K562 (cell line): ENCODE measurements around the gene KIF17. TPM values are rescaled to one million over a fixed set of nuclear protein-coding genes. Genes with fewer than 3 reads are reported as not detected.

ENCODE experiments used
- ATAC-seq: fragments of 200-7000 bp; cut with Tn5 transposase; 3 replicates; pipeline ENCODE4 v1.9.1; 2020; ENCODE audit warnings: moderate library complexity
- BruUV-seq: library from RNA; stranded (reverse); fragments of 400-500 nt; replicated peaks from 2 replicates; lab custom pipeline; 2021; lab: Mats Ljungman, UMichigan
- CTCF ChIA-PET: fragments of 300-600 bp; formaldehyde crosslinking; extraction: SDS; loops from one replicate; lab custom pipeline; 2021; ENCODE audit warnings: low intra/inter-chr PET ratio; lab: Yijun Ruan, JAX
- POLR2A ChIA-PET: fragments of 300-600, 350-650 bp; sonication (Branson Sonifier 250); formaldehyde crosslinking; extraction: SDS; loops from one replicate; lab custom pipeline; 2021; ENCODE audit warnings: antibody characterized with exemption, inconsistent platforms; lab: Yijun Ruan, JAX
- DNase-seq, 4 experiments: peaks; one replicate each; pipeline versions ENCODE4 v3.0.0 to v3.0.0-alpha.2; 2011 to 2018; ENCODE audit warnings: low spot score in 3 of 4, mixed read lengths in 3 of 4; ENCODE audit errors: extremely low read depth in 1 of 4
- FAIRE-seq: peaks from 2 replicates; lab custom pipeline; 2011; peaks lifted over from hg19 to GRCh38; lab: Jason Lieb, UNC
- H2AFZ ChIP-seq: 2 replicates; pipeline ENCODE4 v1.6.0; 2011; ENCODE audit warnings: low read depth, low read length, control low read depth, inconsistent platforms
- H3K27ac ChIP-seq: fragments of 200-600 bp; 3 replicates; pipeline ENCODE4 v1.8.0; 2011; ENCODE audit warnings: low read depth, mild to moderate bottlenecking, control low read depth, inconsistent platforms, low read length, moderate library complexity, mixed read lengths; ENCODE audit errors: extremely low read depth
- H3K27me3 ChIP-seq, 2 experiments: fragments of 300-600 bp in 1 of 2; 2 replicates in 1 of 2; 3 replicates in 1 of 2; pipeline versions ENCODE4 v1.6.0 to v1.8.0; 2011; ENCODE audit warnings: inconsistent platforms in 2 of 2, low read length in 2 of 2, mild to moderate bottlenecking in 1 of 2, mixed read lengths in 1 of 2, moderate library complexity in 1 of 2; ENCODE audit not compliant: control insufficient read depth in 2 of 2, insufficient read depth in 2 of 2
- H3K36me3 ChIP-seq: fragments of 300-600 bp; 3 replicates; pipeline ENCODE4 v1.8.0; 2011; ENCODE audit warnings: mild to moderate bottlenecking, low read length, inconsistent platforms; ENCODE audit not compliant: control insufficient read depth, insufficient read depth
- H3K4me1 ChIP-seq, 2 experiments: fragments of 200-600 bp in 1 of 2; replicated peaks in 1 of 2; 2 replicates in 1 of 2; 3 replicates in 1 of 2; pipeline versions ENCODE4 v1.5.1 to v1.8.0; 2011; ENCODE audit warnings: inconsistent platforms in 2 of 2, low read length in 2 of 2, mild to moderate bottlenecking in 1 of 2, mixed read lengths in 1 of 2, moderate library complexity in 1 of 2; ENCODE audit not compliant: control insufficient read depth in 2 of 2, insufficient read depth in 2 of 2
- H3K4me2 ChIP-seq: 2 replicates; pipeline ENCODE4 v1.6.1; 2011; ENCODE audit warnings: low read length, control low read depth, inconsistent platforms, mixed read lengths; ENCODE audit not compliant: insufficient read depth
- H3K4me3 ChIP-seq: fragments of 200-600 bp; sonication (generic), shearing (Covaris generic); 2 replicates; pipeline ENCODE4 v1.5.1; 2016; ENCODE audit warnings: control low read depth, inconsistent platforms
- H3K79me2 ChIP-seq: fragments of 200-600 bp; 3 replicates; pipeline ENCODE4 v1.8.0; 2011; ENCODE audit warnings: low read length, inconsistent platforms; ENCODE audit not compliant: control insufficient read depth, insufficient read depth
- H3K9ac ChIP-seq, 2 experiments: 2 replicates each; pipeline versions ENCODE4 v1.6.0 to v1.6.1; 2011; ENCODE audit warnings: low read depth in 2 of 2, low read length in 2 of 2, control low read depth in 1 of 2, inconsistent platforms in 1 of 2, mild to moderate bottlenecking in 1 of 2, mixed read lengths in 1 of 2; ENCODE audit not compliant: insufficient read depth in 1 of 2
- H3K9me1 ChIP-seq: one replicate; pipeline ENCODE4 v1.6.0; 2011; ENCODE audit warnings: inconsistent platforms, mild to moderate bottlenecking, low read length, moderate library complexity; ENCODE audit not compliant: control insufficient read depth, insufficient read depth
- H3K9me3 ChIP-seq: replicated peaks from 2 replicates; pipeline ENCODE4 v1.5.1; 2011; ENCODE audit warnings: low read depth, low read length, inconsistent platforms; ENCODE audit not compliant: control insufficient read depth, insufficient read depth
- H4K20me1 ChIP-seq: replicated peaks from 2 replicates; pipeline ENCODE4 v1.6.1; 2011; ENCODE audit warnings: low read length, inconsistent platforms, mixed read lengths; ENCODE audit not compliant: control insufficient read depth, insufficient read depth
- ADNP ChIP-seq: fragments of 200-800 bp; sonication (Bioruptor generic); IDR thresholded peaks from 2 replicates; pipeline ENCODE4 v1.6.1; 2016; ENCODE audit warnings: missing genetic modification characterization, missing compliant biosample characterization
- DDX20 ChIP-seq: fragments of 450-650 bp; IDR thresholded peaks from 2 replicates; pipeline ENCODE4 v1.6.1; 2016; ENCODE audit warnings: missing genetic modification characterization, low read depth, mild to moderate bottlenecking, missing compliant biosample characterization, moderate library complexity
- FOXA3 ChIP-seq, 2 experiments: fragments of 450-650 bp in 1 of 2; sonication (generic) in 1 of 2; formaldehyde crosslinking; IDR thresholded peaks in 1 of 2; conservative IDR thresholded peaks in 1 of 2; 2 replicates each; pipeline versions ENCODE4 v1.4.0 to v1.8.0; 2020 to 2022; ENCODE audit warnings: mild to moderate bottlenecking in 2 of 2, missing genetic modification reagents in 1 of 2
- HMG20A ChIP-seq: fragments of 450-650 bp; formaldehyde crosslinking; conservative IDR thresholded peaks from 2 replicates; pipeline ENCODE4 v1.4.0; 2020; ENCODE audit warnings: mild to moderate bottlenecking, mixed read lengths
- HNRNPLL ChIP-seq: fragments of 200-400 bp; formaldehyde crosslinking; IDR thresholded peaks from 2 replicates; pipeline ENCODE4 v1.6.1; 2017; ENCODE audit warnings: low read length, low read depth, mild to moderate bottlenecking; ENCODE audit not compliant: poor library complexity, severe bottlenecking
- PHB2 ChIP-seq: fragments of 450-650 bp; IDR thresholded peaks from 2 replicates; pipeline ENCODE4 v1.6.1; 2017; ENCODE audit warnings: low read depth
- RBM34 ChIP-seq: fragments of 200-400 bp; formaldehyde crosslinking; IDR thresholded peaks from 2 replicates; pipeline ENCODE4 v1.6.1; 2018; ENCODE audit warnings: low read length, borderline replicate concordance; ENCODE audit not compliant: insufficient read depth
- YBX1 ChIP-seq: fragments of 450-650 bp; IDR thresholded peaks from 2 replicates; pipeline ENCODE4 v1.7.1; 2016; ENCODE audit warnings: mild to moderate bottlenecking
- ZNF134 ChIP-seq: fragments of 250-450 bp; sonication (Bioruptor Pico); conservative IDR thresholded peaks from 2 replicates; pipeline ENCODE4 v1.4.0; 2020
- WGBS: fragments of 100-300 bp; shearing (Covaris generic); methylation state at CpG from one replicate; pipeline ENCODE4 v1.1.6; 2016; ENCODE audit warnings: low coverage, mixed read lengths; ENCODE audit not compliant: insufficient coverage; ENCODE audit errors: missing lambda C conversion rate; 5-methylcytosine and 5-hydroxymethylcytosine counted together
- in situ Hi-C: fragments of 300-500 bp; cut with MboI; formaldehyde crosslinking; loops from 4 replicates; pipeline ENCODE4 v1.15.0; 2018; ENCODE audit warnings: inconsistent platforms, mixed read lengths
- intact Hi-C: fragments of 100-400 bp; cut with micrococcal nuclease; formaldehyde crosslinking; loops from 2 replicates; pipeline ENCODE4 v1.14.2; 2022
- polyA plus RNA-seq, 8 experiments: library from polyadenylated mRNA; depleted of rRNA in 4 of 8; stranded (reverse) in 5 of 8; unstranded in 3 of 8; fragments of >200 nt; fragmentation: Nextera tagmentation in 2 of 8; fragmentation: Illumina TruSeq in 1 of 8; extraction: Ambion mirVana in 2 of 8; extraction: Trizol in 1 of 8; gene quantifications; 2 replicates each; pipeline versions ENCODE4 v1.2.1 to v1.2.3, GENCODE V29; 2011 to 2014; ENCODE audit warnings: inconsistent platforms in 1 of 8, missing spikeins in 1 of 8
- total RNA-seq, 7 experiments: library from RNA; depleted of rRNA in 6 of 7; stranded (reverse); fragments of >200 nt in 6 of 7; fragmentation: Illumina TruSeq in 2 of 7; extraction: Trizol in 2 of 7; gene quantifications; 2 replicates each; pipeline versions ENCODE4 v1.2.1 to v1.2.3, GENCODE V29; 2011 to 2021; ENCODE audit warnings: low replicate concordance in 1 of 7
- TF ChIP-seq, protein P1 (sequence below), 2 experiments: fragments of 450-650 bp; conservative IDR thresholded peaks; 2 replicates each; pipeline ENCODE4 v1.6.1; 2017; ENCODE audit warnings: mild to moderate bottlenecking in 2 of 2, moderate library complexity in 2 of 2
- TF ChIP-seq, protein P2 (sequence below): fragments of 450-650 bp; formaldehyde crosslinking; IDR thresholded peaks from 2 replicates; pipeline ENCODE4 v1.4.0; 2020; ENCODE audit warnings: mild to moderate bottlenecking, moderate library complexity
- TF ChIP-seq, protein P3 (sequence below): sonication (generic); formaldehyde crosslinking; IDR thresholded peaks from 2 replicates; pipeline ENCODE4 v1.8.0; 2022; ENCODE audit warnings: mild to moderate bottlenecking, missing genetic modification reagents, borderline replicate concordance
- TF ChIP-seq, protein P4 (sequence below): fragments of 450-650 bp; IDR thresholded peaks from 2 replicates; pipeline ENCODE4 v1.6.1; 2016; ENCODE audit warnings: antibody characterized with exemption

The KIF17 gene
- total and polyA plus RNA-seq, 9 of the 15 experiments (the other 6 are each of a cell fraction or from before 2014, with no cell fraction given) = 0.04 to 0.47 (median 0.18) TPM; not detected in 5

DNA sequence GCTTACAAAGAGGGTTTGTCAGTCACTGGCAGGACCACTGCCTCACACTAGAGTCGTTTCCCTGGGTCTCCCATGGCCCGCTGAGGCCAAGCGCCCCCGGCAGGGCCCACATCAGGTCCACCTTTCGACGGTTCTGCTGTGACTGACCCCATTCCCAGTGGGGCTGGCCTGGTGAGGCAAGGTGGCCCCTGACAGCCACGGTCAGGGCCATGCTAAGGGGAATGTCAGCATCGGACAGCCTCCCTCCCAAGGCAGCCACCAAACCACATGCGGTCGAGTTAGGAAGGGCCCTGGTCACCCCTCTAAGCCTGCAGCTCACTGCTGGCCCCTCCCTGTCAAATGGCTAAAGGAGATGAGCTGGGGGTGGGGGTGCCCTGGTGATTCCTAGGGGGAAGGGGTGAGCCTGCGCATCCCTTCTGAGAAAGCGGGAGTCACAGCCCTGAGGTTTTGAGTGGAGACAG is 2.9 kb upstream of the KIF17 start (continued):
- TF ChIP-seq, protein P1, sequence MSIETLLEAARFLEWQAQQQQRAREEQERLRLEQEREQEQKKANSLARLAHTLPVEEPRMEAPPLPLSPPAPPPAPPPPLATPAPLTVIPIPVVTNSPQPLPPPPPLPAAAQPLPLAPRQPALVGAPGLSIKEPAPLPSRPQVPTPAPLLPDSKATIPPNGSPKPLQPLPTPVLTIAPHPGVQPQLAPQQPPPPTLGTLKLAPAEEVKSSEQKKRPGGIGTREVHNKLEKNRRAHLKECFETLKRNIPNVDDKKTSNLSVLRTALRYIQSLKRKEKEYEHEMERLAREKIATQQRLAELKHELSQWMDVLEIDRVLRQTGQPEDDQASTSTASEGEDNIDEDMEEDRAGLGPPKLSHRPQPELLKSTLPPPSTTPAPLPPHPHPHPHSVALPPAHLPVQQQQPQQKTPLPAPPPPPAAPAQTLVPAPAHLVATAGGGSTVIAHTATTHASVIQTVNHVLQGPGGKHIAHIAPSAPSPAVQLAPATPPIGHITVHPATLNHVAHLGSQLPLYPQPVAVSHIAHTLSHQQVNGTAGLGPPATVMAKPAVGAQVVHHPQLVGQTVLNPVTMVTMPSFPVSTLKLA (conservative IDR thresholded peaks at IDR 0.05) = no peak
- no peak for TF ChIP-seq YBX1
- no peak for TF ChIP-seq RBM34
- TF ChIP-seq HNRNPLL = no peak
- no peak for TF ChIP-seq DDX20

DNA sequence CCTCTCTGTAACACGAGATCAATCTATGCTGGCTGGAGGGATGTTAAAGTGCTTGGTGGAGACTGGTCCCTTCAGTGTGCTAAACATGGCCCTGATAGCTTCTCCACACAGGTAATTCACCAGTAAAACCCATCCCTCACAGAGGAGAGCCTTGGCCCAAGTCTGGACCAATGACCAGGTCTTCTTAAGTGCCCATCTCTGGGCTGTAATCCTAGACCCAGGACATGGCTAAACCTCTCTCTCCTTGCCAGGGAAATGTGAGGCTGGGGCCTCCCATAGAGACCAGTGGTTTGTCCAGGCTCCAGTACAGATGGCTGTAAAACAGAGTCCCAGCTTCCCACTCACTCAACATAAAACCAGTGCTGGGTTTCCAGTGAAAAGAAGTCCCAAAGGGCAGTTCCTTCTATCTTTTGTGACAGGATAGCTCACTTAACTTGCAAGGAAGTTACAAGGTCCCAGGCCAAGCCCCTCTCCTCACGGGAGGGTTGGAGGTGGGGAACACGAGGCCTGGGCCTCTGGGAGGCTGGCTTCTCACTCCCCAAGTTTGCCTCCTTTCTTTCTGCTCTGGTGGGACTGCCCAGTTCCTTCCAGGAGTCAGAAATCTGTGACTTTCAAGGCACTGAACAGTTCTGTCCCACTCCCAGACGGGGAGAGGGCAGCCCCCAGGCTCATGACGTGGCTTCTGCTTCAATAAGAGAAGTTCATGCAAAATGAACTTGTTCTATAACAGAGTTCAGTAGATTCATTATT is 2.2 kb upstream of the KIF17 start:
- H3K4me3 ChIP-seq = no peak overlapping the region
- in situ Hi-C loops (no loop called here), intact Hi-C loops (no loop called here)
- no TSS peak for BruUV-seq
- no peak overlapping the region for H3K4me2 ChIP-seq
- POLR2A ChIA-PET = interaction anchor here (0.6 to 1.2 kb wide), 4 partner anchors 14 to 54 kb away, joined by 3 read pairs; no protein-coding TSS in a partner anchor
- H3K27me3 ChIP-seq = peaks cover 23 to 71% of the 10 kb centered on the region in 2 experiments; a peak in 4 of 5 replicates
- H3K4me1 ChIP-seq = peaks cover 0 to 58% of the 10 kb centered on the region in 2 experiments; a peak in 2 of 5 replicates
- H3K27ac ChIP-seq = no peak overlapping the region
- peaks cover 13% of the 10 kb centered on the region; the same call in 1 of the 2 replicates for H4K20me1 ChIP-seq
- H3K36me3 ChIP-seq = no peaks in the 10 kb centered on the region
- ATAC-seq (no peak), FAIRE-seq (no peak), DNase-seq (no peak)
- no peaks in the 10 kb centered on the region for H3K9me3 ChIP-seq
- H3K79me2 ChIP-seq = no peaks in the 10 kb centered on the region
- CTCF ChIA-PET = no interaction called here
- H2AFZ ChIP-seq = no peak overlapping the region
- no peaks in the 10 kb centered on the region for H3K9me1 ChIP-seq
- H3K9ac ChIP-seq = peak overlapping the region in 1 of 2 experiments; percentile 69; a peak in 1 of 4 replicates
- WGBS = 2% methylated on average over 5 of the region's 5 CpGs
- TF ChIP-seq HMG20A (CRISPR knock-in tag) (no peak), ADNP (no peak), FOXA3 (CRISPR knock-in tag; conservative IDR thresholded peaks at IDR 0.05 in 1 of 2, IDR thresholded peaks at IDR 0.05 in 1 of 2) (no peak), PHB2 (no peak), ZNF134 (CRISPR knock-in tag) (no peak)
- TF ChIP-seq, protein P2, sequence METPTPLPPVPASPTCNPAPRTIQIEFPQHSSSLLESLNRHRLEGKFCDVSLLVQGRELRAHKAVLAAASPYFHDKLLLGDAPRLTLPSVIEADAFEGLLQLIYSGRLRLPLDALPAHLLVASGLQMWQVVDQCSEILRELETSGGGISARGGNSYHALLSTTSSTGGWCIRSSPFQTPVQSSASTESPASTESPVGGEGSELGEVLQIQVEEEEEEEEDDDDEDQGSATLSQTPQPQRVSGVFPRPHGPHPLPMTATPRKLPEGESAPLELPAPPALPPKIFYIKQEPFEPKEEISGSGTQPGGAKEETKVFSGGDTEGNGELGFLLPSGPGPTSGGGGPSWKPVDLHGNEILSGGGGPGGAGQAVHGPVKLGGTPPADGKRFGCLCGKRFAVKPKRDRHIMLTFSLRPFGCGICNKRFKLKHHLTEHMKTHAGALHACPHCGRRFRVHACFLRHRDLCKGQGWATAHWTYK = no peak
- TF ChIP-seq, protein P3, sequence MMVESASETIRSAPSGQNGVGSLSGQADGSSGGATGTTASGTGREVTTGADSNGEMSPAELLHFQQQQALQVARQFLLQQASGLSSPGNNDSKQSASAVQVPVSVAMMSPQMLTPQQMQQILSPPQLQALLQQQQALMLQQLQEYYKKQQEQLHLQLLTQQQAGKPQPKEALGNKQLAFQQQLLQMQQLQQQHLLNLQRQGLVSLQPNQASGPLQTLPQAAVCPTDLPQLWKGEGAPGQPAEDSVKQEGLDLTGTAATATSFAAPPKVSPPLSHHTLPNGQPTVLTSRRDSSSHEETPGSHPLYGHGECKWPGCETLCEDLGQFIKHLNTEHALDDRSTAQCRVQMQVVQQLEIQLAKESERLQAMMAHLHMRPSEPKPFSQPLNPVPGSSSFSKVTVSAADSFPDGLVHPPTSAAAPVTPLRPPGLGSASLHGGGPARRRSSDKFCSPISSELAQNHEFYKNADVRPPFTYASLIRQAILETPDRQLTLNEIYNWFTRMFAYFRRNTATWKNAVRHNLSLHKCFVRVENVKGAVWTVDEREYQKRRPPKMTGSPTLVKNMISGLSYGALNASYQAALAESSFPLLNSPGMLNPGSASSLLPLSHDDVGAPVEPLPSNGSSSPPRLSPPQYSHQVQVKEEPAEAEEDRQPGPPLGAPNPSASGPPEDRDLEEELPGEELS (CRISPR knock-in tag) = no peak
- TF ChIP-seq, protein P4, sequence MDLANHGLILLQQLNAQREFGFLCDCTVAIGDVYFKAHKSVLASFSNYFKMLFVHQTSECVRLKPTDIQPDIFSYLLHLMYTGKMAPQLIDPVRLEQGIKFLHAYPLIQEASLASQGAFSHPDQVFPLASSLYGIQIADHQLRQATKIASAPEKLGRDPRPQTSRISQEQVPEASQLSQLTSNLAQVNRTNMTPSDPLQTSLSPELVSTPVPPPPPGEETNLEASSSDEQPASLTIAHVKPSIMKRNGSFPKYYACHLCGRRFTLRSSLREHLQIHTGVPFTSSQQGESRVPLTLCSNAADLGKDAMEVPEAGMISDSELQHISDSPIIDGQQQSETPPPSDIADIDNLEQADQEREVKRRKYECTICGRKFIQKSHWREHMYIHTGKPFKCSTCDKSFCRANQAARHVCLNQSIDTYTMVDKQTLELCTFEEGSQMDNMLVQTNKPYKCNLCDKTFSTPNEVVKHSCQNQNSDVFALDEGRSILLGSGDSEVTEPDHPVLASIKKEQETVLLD = no peak
